Right atrium auricular region (tissue), 2 donors: ENCODE measurements around the gene HOMER1. TPM values are rescaled to one million over a fixed set of nuclear protein-coding genes. Genes with fewer than 3 reads are reported as not detected.
"Not testable (repeated sequence)": the region's sequence is repeated elsewhere in the genome, so short reads cannot be mapped to it uniquely, and the experiment has no call there.

Source experiments
- DNase-seq: peaks from one replicate; pipeline ENCODE4 v3.0.0-alpha.2; 2019; ENCODE audit warnings: low spot score
- H3K27ac ChIP-seq, 2 donors: fragments of 200-600 bp; sonication (generic); 1 replicate in 1 of 2; 2 replicates in 1 of 2; pipeline ENCODE4 v1.5.1; 2016 to 2019
- H3K27me3 ChIP-seq, 2 donors: fragments of 200-600 bp; sonication (generic); one replicate each; pipeline versions ENCODE4 v1.5.1 to v1.6.0; 2017 to 2019
- H3K36me3 ChIP-seq: fragments of 200-600 bp; sonication (generic); one replicate; pipeline ENCODE4 v1.5.1; 2016
- H3K4me1 ChIP-seq, 2 donors: fragments of 200-600 bp; sonication (generic); one replicate each; pipeline versions ENCODE4 v1.5.1 to v1.6.0; 2017 to 2019
- H3K4me3 ChIP-seq, 2 donors: fragments of 200-600 bp; sonication (generic); 1 replicate in 1 of 2; 2 replicates in 1 of 2; pipeline ENCODE4 v1.5.1; 2017 to 2019; ENCODE audit warnings: mild to moderate bottlenecking in 1 of 2, moderate library complexity in 1 of 2
- H3K9me3 ChIP-seq, 2 donors: fragments of 200-600 bp; sonication (generic); one replicate each; pipeline ENCODE4 v1.5.1; 2019
- CTCF ChIP-seq, 2 donors: fragments of 200-600 bp; sonication (generic); IDR thresholded peaks; one replicate each; pipeline ENCODE4 v1.5.1; 2019; ENCODE audit warnings: antibody characterized with exemption in 2 of 2
- total RNA-seq, 2 donors: library from RNA; depleted of rRNA; stranded (reverse); fragments of >200 nt; gene quantifications; one replicate each; pipeline ENCODE4 v1.1.0, GENCODE V29; 2016

Gene HOMER1
- total RNA-seq, 2 donors from 2014 or later, result 30.1 to 31.4 TPM

GRCh38 chr5:79392776-79393175 lies 121.2 kb downstream of the HOMER1 start:
- H3K27ac ChIP-seq, result no peak overlapping the region
- TF ChIP-seq CTCF (IDR thresholded peaks at IDR 0.05), result no peak
- H3K9me3 ChIP-seq, result no peaks in the 10 kb centered on the region
- no peak for DNase-seq
- H3K27me3 ChIP-seq, result no peaks in the 10 kb centered on the region
- no peaks in the 10 kb centered on the region for H3K4me1 ChIP-seq
- H3K36me3 ChIP-seq, result no peaks in the 10 kb centered on the region
- no peak overlapping the region for H3K4me3 ChIP-seq

- H3K4me1 ChIP-seq, result no peaks in the 10 kb centered on the region
- peaks cover 0 to 20% of the 10 kb centered on the region in 2 donors for H3K9me3 ChIP-seq
- H3K27ac ChIP-seq, result no peak overlapping the region
- no peak overlapping the region for H3K4me3 ChIP-seq
- TF ChIP-seq CTCF (IDR thresholded peaks at IDR 0.05), result no peak
- H3K27me3 ChIP-seq, result no peaks in the 10 kb centered on the region
- H3K36me3 ChIP-seq, result no peaks in the 10 kb centered on the region
- DNase-seq, result no peak
Observed at GRCh38 chr5:79386679-79387078, 127.3 kb downstream of the HOMER1 start.

GRCh38 chr5:79385126-79385525 lies 128.8 kb downstream of the HOMER1 start:
- H3K4me3 ChIP-seq, result not testable (repeated sequence)

GRCh38 chr5:79378510-79379186 lies 135.3 kb downstream of the HOMER1 start:
- Histone ChIP-seq H3K27ac (peak overlapping the region; percentile 60 to 74), H3K36me3 (no peaks in the 10 kb centered on the region), H3K4me3 (no peak overlapping the region), H3K27me3 (no peaks in the 10 kb centered on the region), H3K4me1 (no peaks in the 10 kb centered on the region), H3K9me3 (peaks cover 0 to 21% of the 10 kb centered on the region in 2 donors)
- no peak for TF ChIP-seq CTCF (IDR thresholded peaks at IDR 0.05)
- no peak for DNase-seq

More at GRCh38 chr5:79385126-79385525, 128.8 kb downstream of the HOMER1 start:
- not testable (repeated sequence) for H3K4me1 ChIP-seq, H3K36me3 ChIP-seq, H3K27ac ChIP-seq, DNase-seq, H3K27me3 ChIP-seq
- peaks cover 0 to 24% of the 10 kb centered on the region in 2 donors for H3K9me3 ChIP-seq

- Histone ChIP-seq H3K9me3 (no peaks in the 10 kb centered on the region), H3K4me3 (no peak overlapping the region), H3K27me3 (no peaks in the 10 kb centered on the region), H3K27ac (no peak overlapping the region), H3K4me1 (no peaks in the 10 kb centered on the region), H3K36me3 (no peaks in the 10 kb centered on the region)
- TF ChIP-seq CTCF (IDR thresholded peaks at IDR 0.05), result no peak
- DNase-seq, result no peak
Observed at GRCh38 chr5:79357398-79357797, 156.5 kb downstream of the HOMER1 start.

- no peaks in the 10 kb centered on the region for H3K9me3 ChIP-seq
- H3K4me1 ChIP-seq, result no peaks in the 10 kb centered on the region
- H3K27ac ChIP-seq, result no peak overlapping the region
- no peak for DNase-seq
- no peaks in the 10 kb centered on the region for H3K36me3 ChIP-seq
- H3K4me3 ChIP-seq, result no peak overlapping the region
- no peaks in the 10 kb centered on the region for H3K27me3 ChIP-seq
- TF ChIP-seq CTCF (IDR thresholded peaks at IDR 0.05), result no peak
Observed at GRCh38 chr5:79349881-79350280, 164.1 kb downstream of the HOMER1 start.
